Measurements from ENCODE around the gene IGFBP2.
A peak's percentile ranks its signal among the peaks of the same experiment; 100 is the strongest.

The IGFBP2 gene

GRCh38 chr2:216632346-216632951 lies 771 bp upstream of the IGFBP2 start:
- DNase-seq (ENCODE audit: low read depth in 2 of 2), result no peak
- H3K4me3 ChIP-seq (replicated peaks in 1 of 2; ENCODE audit: low read depth in 2 of 2, low read length in 2 of 2), result no peak overlapping the region
- TF ChIP-seq CTCF (IDR thresholded peaks at IDR 0.05; ENCODE audit: low read depth, low read length), result no peak

- no peak for TF ChIP-seq CTCF (IDR thresholded peaks at IDR 0.05; ENCODE audit: low read depth, low read length)
- no peak for DNase-seq (ENCODE audit: low read depth in 2 of 2)
- H3K4me3 ChIP-seq (replicated peaks in 1 of 2; ENCODE audit: low read depth in 2 of 2, low read length in 2 of 2), result peak overlapping the region in 1 of 2 donors; percentile 37
These were observed 573 bp downstream of the IGFBP2 start for GRCh38 chr2:216633616-216634369.

- H3K4me3 ChIP-seq (replicated peaks in 1 of 2; ENCODE audit: low read depth in 2 of 2, low read length in 2 of 2), result peak overlapping the region in 1 of 2 donors; percentile 37
- no peak for TF ChIP-seq CTCF (IDR thresholded peaks at IDR 0.05; ENCODE audit: low read depth, low read length)
- no peak for DNase-seq (ENCODE audit: low read depth in 2 of 2)
These were observed 1.3 kb downstream of the IGFBP2 start for GRCh38 chr2:216634370-216635148.

- H3K4me3 ChIP-seq (replicated peaks in 1 of 2; ENCODE audit: low read depth in 2 of 2, low read length in 2 of 2), result no peak overlapping the region
- no peak for TF ChIP-seq CTCF (IDR thresholded peaks at IDR 0.05; ENCODE audit: low read depth, low read length)
- no peak for DNase-seq (ENCODE audit: low read depth in 2 of 2)
These were observed 2.0 kb downstream of the IGFBP2 start for GRCh38 chr2:216635171-216635570.

- DNase-seq (ENCODE audit: low read depth in 2 of 2), result no peak
- no peak for TF ChIP-seq CTCF (IDR thresholded peaks at IDR 0.05; ENCODE audit: low read depth, low read length)
- H3K4me3 ChIP-seq (replicated peaks in 1 of 2; ENCODE audit: low read depth in 2 of 2, low read length in 2 of 2), result no peak overlapping the region
These were observed 2.7 kb downstream of the IGFBP2 start for GRCh38 chr2:216635701-216636550.

All from cardiac fibroblast (primary cell).